Measurements from ENCODE around the gene NAPA.
A peak's percentile ranks its signal among the peaks of the same experiment; 100 is the strongest.

NAPA gene

GRCh38 chr19:47510516-47511127 lies 4.2 kb downstream of the NAPA start:
- H3K27me3 ChIP-seq (ENCODE audit: insufficient read depth, low read depth, severe bottlenecking): no peaks in the 10 kb centered on the region
- TF ChIP-seq CTCF (IDR thresholded peaks at IDR 0.05; ENCODE audit: low read depth, low read length): no peak
- H3K4me3 ChIP-seq (ENCODE audit: low read depth, low read length): no peak overlapping the region
- peak overlapping the region; percentile 98 for H3K27ac ChIP-seq
- DNase-seq: no peak
- H3K9me3 ChIP-seq (ENCODE audit: severe bottlenecking): no peaks in the 10 kb centered on the region
- H3K36me3 ChIP-seq: peaks cover 32% of the 10 kb centered on the region

- no peak for TF ChIP-seq CTCF (IDR thresholded peaks at IDR 0.05; ENCODE audit: low read depth, low read length)
- no peak overlapping the region for H3K4me3 ChIP-seq (ENCODE audit: low read depth, low read length)
- H3K27ac ChIP-seq: peak overlapping the region; percentile 98
- DNase-seq: no peak
- no peaks in the 10 kb centered on the region for H3K9me3 ChIP-seq (ENCODE audit: severe bottlenecking)
- H3K27me3 ChIP-seq (ENCODE audit: insufficient read depth, low read depth, severe bottlenecking): no peaks in the 10 kb centered on the region
- peaks cover 38% of the 10 kb centered on the region for H3K36me3 ChIP-seq
These were observed 4.9 kb downstream of the NAPA start for GRCh38 chr19:47509973-47510372.

DNA sequence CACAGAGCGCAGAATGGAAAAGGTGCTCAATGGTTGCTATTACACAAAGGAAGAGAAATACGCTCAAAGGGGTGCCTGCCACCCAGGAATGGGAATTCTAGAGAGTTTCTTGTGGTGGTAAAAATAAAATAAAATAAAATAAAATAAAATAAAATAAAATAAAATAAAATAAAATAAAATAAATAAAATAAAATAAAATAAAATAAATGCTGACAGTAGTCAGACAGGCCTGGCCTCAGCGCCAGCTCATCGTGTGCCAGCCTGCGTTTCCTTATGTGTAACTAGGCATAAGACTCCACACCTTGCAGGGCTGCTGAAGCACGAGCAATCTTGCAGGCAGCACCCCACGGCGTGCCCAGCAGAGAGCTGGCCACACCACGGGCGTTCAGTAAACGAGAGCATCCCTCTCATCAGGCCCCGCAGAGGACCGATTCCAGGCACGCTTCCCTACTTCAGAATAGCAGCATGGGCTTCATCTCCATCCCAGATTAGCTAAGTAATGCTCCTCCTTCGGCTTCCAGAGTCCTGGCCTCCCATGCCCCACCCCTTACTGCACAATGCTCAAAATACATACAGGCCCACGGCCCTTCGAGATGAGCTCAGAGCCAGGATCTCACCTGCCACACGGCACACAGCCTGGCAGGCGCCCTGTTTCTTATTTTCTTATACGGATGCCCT lies 5.6 kb downstream of the NAPA start:
- H3K4me3 ChIP-seq (ENCODE audit: low read depth, low read length): no peak overlapping the region
- no peak for TF ChIP-seq CTCF (IDR thresholded peaks at IDR 0.05; ENCODE audit: low read depth, low read length)
- no peaks in the 10 kb centered on the region for H3K27me3 ChIP-seq (ENCODE audit: insufficient read depth, low read depth, severe bottlenecking)
- H3K9me3 ChIP-seq (ENCODE audit: severe bottlenecking): no peaks in the 10 kb centered on the region
- peak; percentile 58 for DNase-seq
- H3K27ac ChIP-seq: peak overlapping the region; percentile 98
- H3K36me3 ChIP-seq: peaks cover 41% of the 10 kb centered on the region

- no peak overlapping the region for H3K4me3 ChIP-seq (ENCODE audit: low read depth, low read length)
- no peak for TF ChIP-seq CTCF (IDR thresholded peaks at IDR 0.05; ENCODE audit: low read depth, low read length)
- H3K27ac ChIP-seq: peak overlapping the region; percentile 95
- peaks cover 44% of the 10 kb centered on the region for H3K36me3 ChIP-seq
- H3K9me3 ChIP-seq (ENCODE audit: severe bottlenecking): no peaks in the 10 kb centered on the region
- no peak for DNase-seq
- no peaks in the 10 kb centered on the region for H3K27me3 ChIP-seq (ENCODE audit: insufficient read depth, low read depth, severe bottlenecking)
These were observed 6.1 kb downstream of the NAPA start for GRCh38 chr19:47508721-47509120.

- TF ChIP-seq CTCF (IDR thresholded peaks at IDR 0.05; ENCODE audit: low read depth, low read length): peak; percentile 61
- no peaks in the 10 kb centered on the region for H3K9me3 ChIP-seq (ENCODE audit: severe bottlenecking)
- no peaks in the 10 kb centered on the region for H3K27me3 ChIP-seq (ENCODE audit: insufficient read depth, low read depth, severe bottlenecking)
- peak; percentile 84 for DNase-seq
- H3K27ac ChIP-seq: peak overlapping the region; percentile 95
- H3K4me3 ChIP-seq (ENCODE audit: low read depth, low read length): no peak overlapping the region
- H3K36me3 ChIP-seq: peaks cover 47% of the 10 kb centered on the region
These were observed 6.8 kb downstream of the NAPA start for GRCh38 chr19:47507924-47508553.
